Fibroblast of skin of left biceps (primary cell): Measurements from ENCODE around the gene NR6A1.

Source experiments
- DNase-seq, 2 experiments: peaks; one replicate each; pipeline ENCODE4 v3.0.0-alpha.2; 2013; ENCODE audit warnings: low read depth in 2 of 2

The NR6A1 gene

DNA sequence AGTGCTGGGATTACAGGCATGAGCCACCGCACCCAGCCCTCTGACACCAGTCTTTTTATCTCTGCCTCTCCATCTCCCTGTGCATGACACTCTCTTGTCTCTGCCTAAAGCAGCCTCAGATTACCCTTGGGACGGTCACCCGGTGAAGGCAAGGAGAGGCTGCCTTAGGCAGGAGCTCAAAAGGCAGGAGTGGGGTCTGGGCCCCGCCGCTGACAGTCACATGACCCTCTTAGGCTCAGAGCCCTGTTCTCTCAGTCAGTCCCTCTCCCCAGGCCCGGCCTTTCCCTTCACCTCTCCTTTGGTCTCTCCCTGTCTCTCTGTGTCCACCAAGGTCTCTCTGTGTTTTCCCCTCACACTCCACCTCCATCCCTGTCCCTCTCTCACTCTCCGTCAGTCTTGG, 298.3 kb downstream of the NR6A1 start:
- no peak for DNase-seq

DNA sequence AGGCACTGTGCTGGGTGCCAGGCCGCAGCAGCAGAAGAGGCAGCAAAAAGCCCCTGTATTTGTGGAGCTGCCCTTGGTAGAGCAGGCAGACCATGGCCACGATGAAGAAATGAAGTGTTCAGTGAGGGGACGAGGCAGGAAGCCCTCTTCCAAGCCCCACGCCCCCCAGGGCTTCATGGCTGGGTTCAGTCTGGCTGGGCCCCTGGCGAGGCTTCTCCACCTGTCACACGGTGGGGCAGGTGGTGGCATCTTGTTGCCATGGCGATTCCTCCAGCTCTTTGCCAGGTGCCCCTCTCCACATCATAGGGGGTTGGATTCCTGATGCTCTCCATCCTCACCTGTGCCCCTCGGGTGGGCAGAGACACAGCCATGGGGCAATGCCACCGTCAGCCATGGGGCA, 299.4 kb downstream of the NR6A1 start:
- no peak for DNase-seq

DNA sequence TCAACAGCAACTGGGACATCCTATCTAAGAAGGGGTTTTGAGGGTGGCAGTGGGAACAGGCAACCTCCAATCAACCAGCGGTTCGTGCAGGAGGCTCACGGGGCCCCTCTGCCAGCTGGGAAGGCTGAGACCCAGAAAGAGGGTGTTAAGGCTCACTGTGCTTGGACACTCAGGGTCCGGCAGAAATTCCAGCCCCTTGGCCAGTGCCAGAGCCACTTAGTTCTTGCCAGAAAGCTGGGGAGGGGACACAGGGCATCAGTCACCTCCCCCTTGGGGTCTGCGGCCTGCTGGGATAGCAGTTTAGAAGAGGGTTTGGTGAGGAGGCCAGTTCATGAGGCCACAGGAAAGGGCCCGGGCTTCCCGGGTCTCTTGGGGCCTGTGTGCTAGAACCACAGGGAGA, 300.4 kb downstream of the NR6A1 start:
- DNase-seq: no peak

DNA sequence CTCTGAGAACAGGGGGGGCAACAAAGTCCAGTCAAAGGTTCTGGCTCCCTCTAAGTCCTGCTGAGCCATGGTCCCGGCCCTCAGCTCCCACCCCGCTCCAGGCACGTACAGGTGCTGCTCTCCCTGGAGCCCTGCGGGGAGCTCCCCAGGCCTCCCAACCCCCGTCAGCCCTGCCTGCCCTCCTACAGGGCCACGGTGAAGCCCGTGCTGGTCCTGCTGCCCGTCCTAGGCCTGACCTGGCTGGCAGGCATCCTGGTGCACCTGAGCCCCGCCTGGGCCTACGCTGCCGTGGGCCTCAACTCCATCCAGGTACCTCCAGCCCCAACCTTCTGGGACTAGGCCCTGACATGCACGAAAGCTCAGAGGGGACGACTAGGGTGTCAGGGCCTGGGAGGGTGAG, 300.8 kb downstream of the NR6A1 start:
- no peak for DNase-seq

DNA sequence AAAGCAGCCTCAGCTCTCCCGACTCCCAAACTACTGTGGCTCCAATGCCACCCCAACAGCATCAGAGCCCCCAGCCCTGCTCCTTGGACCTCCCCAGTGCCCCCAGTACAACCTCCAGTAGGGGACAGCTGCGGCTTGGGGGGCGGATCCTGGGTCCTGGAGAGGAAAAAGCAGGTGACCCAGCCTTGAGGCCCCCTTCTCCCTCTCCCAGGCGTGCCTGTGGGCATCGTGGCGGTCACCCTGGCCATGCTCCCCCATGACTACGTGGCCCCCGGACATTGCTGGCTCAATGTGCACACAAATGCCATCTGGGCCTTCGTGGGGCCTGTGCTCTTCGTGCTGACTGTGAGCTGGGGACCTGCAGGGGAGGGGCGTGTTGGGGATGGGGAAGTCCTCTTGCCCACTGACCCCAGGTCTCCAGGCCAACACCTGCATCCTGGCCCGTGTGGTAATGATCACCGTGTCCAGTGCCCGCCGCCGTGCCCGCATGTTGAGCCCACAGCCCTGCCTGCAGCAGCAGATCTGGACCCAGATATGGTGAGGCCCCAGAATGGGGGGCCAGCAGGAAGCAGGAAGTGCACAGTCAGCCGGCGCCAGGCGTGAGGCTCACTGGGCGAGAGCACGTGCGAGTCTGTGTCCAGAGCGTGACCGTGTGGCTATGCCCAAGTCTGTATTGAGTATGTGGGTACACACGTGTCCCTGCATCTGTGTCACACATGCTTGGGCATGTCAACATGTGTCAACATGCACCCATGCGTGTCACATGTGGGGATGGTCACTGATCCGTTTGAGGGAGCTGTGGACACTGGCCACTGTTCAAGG, 301.9 kb downstream of the NR6A1 start:
- DNase-seq: no peak

DNA sequence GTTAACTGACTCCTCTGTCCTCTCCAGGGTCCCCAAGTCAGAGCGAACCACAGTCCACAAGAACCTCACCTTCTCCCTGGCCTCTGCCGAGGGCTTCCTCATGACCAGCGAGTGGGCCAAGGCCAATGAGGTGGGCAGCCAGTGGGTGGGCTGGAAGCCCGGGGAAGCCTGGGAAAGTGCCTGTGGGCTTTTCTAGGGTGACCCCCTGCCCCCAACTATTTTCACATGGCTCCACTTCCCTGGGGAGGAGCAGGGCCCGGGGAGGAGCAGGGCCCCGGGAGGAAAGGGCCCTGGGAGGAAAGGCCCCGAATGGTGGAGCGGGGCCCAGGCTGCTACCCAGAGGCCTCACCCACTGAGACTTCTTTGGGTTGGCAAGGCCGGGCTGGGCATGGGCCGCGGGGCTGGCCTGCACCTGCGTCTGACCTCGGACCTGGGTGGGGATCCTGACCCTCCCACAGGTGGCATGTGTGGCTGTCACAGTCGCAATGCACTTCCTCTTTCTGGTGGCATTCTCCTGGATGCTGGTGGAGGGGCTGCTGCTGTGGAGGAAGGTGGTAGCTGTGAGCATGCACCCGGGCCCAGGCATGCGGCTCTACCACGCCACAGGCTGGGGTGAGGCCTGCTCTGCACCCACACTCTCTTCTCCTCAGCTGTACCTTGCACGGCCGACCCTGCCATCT, 302.9 kb downstream of the NR6A1 start:
- DNase-seq: no peak

DNA sequence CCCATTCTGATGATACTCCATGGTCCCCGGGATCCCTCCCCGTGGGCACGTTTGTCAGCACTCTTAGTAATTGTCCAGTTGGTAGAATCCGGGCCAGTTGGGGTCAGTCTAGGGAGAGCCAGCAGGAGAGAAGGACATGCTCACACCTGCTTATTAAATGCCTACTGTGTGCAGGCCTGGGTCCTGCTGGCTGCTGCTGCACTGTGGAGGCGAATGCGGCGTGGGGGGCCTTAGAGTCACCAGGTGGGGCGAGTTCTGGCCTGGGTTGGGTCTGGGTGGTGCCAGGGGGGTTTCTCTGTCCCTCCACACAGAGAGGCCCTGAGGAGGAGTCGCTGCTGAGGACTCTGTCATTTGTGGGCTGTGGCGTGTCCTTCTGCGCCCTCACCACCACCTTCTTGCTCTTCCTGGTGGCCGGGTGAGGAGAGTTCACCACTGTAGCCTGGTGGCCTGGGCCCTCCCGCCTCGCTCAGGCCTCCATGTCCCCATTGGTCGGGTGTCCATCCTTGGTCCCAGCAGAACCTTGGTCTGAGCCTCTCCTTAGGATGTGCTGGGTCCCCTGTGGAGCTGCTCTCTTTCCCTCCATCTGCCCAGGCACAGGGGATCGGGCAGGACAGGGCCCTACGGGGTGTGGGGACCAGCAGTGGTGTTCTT, 303.6 kb downstream of the NR6A1 start:
- no peak for DNase-seq
